H1 (cell line): ENCODE data around the gene TTC33.

Experiments used
- CTBP2 ChIP-seq: IDR thresholded peaks from 2 replicates; pipeline ENCODE4 v1.7.0; 2011; ENCODE audit warnings: borderline replicate concordance, mild to moderate bottlenecking, moderate library complexity, mixed read lengths, low read length; ENCODE audit not compliant: insufficient read depth, insufficient read length
- EP300 ChIP-seq, 2 experiments: IDR thresholded peaks; 1 replicate in 1 of 2; 2 replicates in 1 of 2; pipeline ENCODE4 v1.6.1; 2011 to 2012; ENCODE audit warnings: low read depth in 2 of 2, low read length in 2 of 2, mild to moderate bottlenecking in 2 of 2, borderline replicate concordance in 1 of 2, inconsistent platforms in 1 of 2, moderate library complexity in 1 of 2
- EZH2 ChIP-seq: fragments of 200-600 bp; sonication (generic); IDR thresholded peaks from 2 replicates; pipeline ENCODE4 v1.7.1; 2012; ENCODE audit warnings: low read depth, mild to moderate bottlenecking, moderate library complexity, low read length, inconsistent platforms; ENCODE audit not compliant: severe bottlenecking
- MAFK ChIP-seq: IDR thresholded peaks from 2 replicates; pipeline ENCODE4 v1.6.1; 2012; ENCODE audit warnings: low read depth, mild to moderate bottlenecking, improper control_type of control experiment, low read length
- POLR2A ChIP-seq, 2 experiments: IDR thresholded peaks; 1 replicate in 1 of 2; 2 replicates in 1 of 2; pipeline ENCODE4 v1.6.1; 2011; ENCODE audit warnings: low read depth in 2 of 2, low read length in 2 of 2, mild to moderate bottlenecking in 2 of 2; ENCODE audit errors: control extremely low read depth in 1 of 2
- POLR2AphosphoS5 ChIP-seq: IDR thresholded peaks from 2 replicates; pipeline ENCODE4 v1.6.1; 2011; ENCODE audit warnings: low read depth, low read length
- RXRA ChIP-seq: IDR thresholded peaks from 2 replicates; pipeline ENCODE4 v1.6.1; 2011; ENCODE audit warnings: low read depth, mild to moderate bottlenecking, low read length, moderate library complexity; ENCODE audit not compliant: insufficient read depth
- SIN3A ChIP-seq, 2 experiments: IDR thresholded peaks in 1 of 2; conservative IDR thresholded peaks in 1 of 2; 2 replicates each; pipeline ENCODE4 v1.6.1; 2011 to 2012; ENCODE audit warnings: low read length in 2 of 2, improper control_type of control experiment in 1 of 2, low read depth in 1 of 2, mild to moderate bottlenecking in 1 of 2
- SIRT6 ChIP-seq: IDR thresholded peaks from one replicate; pipeline ENCODE4 v1.7.1; 2012; ENCODE audit warnings: low read length, inconsistent platforms
- SRF ChIP-seq: IDR thresholded peaks from 2 replicates; pipeline ENCODE4 v1.6.1; 2011; ENCODE audit warnings: mild to moderate bottlenecking, low read depth, low read length, moderate library complexity
- TAF1 ChIP-seq: IDR thresholded peaks from 2 replicates; pipeline ENCODE4 v1.6.1; 2011; ENCODE audit warnings: mild to moderate bottlenecking, low read depth, low read length
- YY1 ChIP-seq: IDR thresholded peaks from 2 replicates; pipeline ENCODE4 v1.6.1; 2011; ENCODE audit warnings: low read depth, mild to moderate bottlenecking, low read length
- TF ChIP-seq, protein P1 (sequence below), 3 experiments: IDR thresholded peaks; 1 replicate in 2 of 3; 2 replicates in 1 of 3; pipeline versions ENCODE4 v1.5.1 to v1.6.1; 2011; ENCODE audit warnings: low read length in 3 of 3, mild to moderate bottlenecking in 3 of 3, inconsistent platforms in 2 of 3, low read depth in 1 of 3, moderate library complexity in 1 of 3; ENCODE audit not compliant: insufficient read depth in 1 of 3; ENCODE audit errors: control extremely low read depth in 1 of 3

DNA sequence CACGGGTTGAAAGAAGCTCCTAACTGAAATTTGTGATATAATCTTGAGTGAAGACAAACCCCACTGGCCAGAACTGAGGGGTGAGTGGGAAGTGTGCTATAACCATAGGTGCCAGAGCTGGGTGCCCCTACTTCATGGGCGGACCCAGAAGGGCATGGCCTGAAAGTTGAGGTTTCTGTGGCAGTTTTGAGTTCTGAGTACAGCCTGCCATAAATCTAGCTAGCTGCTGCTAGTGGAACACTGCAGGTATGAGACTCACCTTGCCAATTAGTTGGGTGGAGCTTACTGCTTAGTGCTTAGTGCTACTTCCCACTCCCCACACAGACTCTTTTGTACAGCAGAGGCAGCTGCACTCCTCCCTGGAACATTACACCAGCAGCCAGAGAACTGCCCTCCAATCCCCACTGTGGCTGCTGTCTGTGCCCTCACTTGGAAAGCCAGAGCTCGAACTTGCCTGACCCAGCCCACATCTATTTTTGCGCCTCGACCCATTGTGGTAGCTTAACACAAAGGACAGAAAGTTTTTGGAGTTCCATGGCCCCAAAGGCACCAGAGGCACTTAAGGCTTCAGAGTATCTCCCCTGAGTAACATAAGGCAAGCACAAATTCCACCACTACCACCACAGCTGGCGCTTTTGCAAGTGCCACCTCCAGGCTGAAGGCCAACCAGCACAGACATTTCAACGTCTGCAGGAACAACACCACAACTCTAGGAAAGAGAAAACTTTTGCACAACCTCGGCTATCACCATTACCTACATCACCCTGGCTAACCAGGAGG lies 103.1 kb downstream of the TTC33 start:
- no peak for TF ChIP-seq EP300 (IDR thresholded peaks at IDR 0.05; ENCODE audit: borderline replicate concordance in 1 of 2, low read depth in 2 of 2, low read length in 2 of 2)
- TF ChIP-seq TAF1: no peak
- TF ChIP-seq RXRA: no peak
- no peak for TF ChIP-seq YY1
- TF ChIP-seq MAFK: no peak
- no peak for TF ChIP-seq CTBP2
- TF ChIP-seq POLR2AphosphoS5: no peak
- TF ChIP-seq POLR2A (IDR thresholded peaks at IDR 0.05; ENCODE audit: control extremely low read depth in 1 of 2, low read depth in 2 of 2, low read length in 2 of 2): no peak
- TF ChIP-seq SIN3A (conservative IDR thresholded peaks at IDR 0.05 in 1 of 2, IDR thresholded peaks at IDR 0.05 in 1 of 2; ENCODE audit: low read depth in 1 of 2, low read length in 2 of 2): no peak
- TF ChIP-seq, protein P1, sequence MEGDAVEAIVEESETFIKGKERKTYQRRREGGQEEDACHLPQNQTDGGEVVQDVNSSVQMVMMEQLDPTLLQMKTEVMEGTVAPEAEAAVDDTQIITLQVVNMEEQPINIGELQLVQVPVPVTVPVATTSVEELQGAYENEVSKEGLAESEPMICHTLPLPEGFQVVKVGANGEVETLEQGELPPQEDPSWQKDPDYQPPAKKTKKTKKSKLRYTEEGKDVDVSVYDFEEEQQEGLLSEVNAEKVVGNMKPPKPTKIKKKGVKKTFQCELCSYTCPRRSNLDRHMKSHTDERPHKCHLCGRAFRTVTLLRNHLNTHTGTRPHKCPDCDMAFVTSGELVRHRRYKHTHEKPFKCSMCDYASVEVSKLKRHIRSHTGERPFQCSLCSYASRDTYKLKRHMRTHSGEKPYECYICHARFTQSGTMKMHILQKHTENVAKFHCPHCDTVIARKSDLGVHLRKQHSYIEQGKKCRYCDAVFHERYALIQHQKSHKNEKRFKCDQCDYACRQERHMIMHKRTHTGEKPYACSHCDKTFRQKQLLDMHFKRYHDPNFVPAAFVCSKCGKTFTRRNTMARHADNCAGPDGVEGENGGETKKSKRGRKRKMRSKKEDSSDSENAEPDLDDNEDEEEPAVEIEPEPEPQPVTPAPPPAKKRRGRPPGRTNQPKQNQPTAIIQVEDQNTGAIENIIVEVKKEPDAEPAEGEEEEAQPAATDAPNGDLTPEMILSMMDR (IDR thresholded peaks at IDR 0.05; ENCODE audit: control extremely low read depth in 1 of 3, insufficient read depth in 1 of 3, low read depth in 1 of 3, low read length in 3 of 3): no peak
- no peak for TF ChIP-seq EZH2
- no peak for TF ChIP-seq SRF
- TF ChIP-seq SIRT6: no peak
